ENCODE results near the gene CHAC1. TPM values are rescaled to one million over a fixed set of nuclear protein-coding genes. Genes with fewer than 3 reads are reported as not detected.

CHAC1 gene
- total and polyA plus RNA-seq, 2 of the 13 experiments (the other 11 are each of a cell fraction or from before 2014, with no cell fraction given) = 0.44 TPM; not detected in 1

- TF ChIP-seq MAZ (IDR thresholded peaks at IDR 0.05; ENCODE audit: borderline replicate concordance, low read depth, low read length) (no peak), MAZ (CRISPR knock-in tag; IDR thresholded peaks at IDR 0.05; ENCODE audit: low read depth) (no peak), ZNF296 (CRISPR knock-in tag; conservative IDR thresholded peaks at IDR 0.05) (no peak), CEBPG (CRISPR knock-in tag; IDR thresholded peaks at IDR 0.05) (peak; percentile 73), POGK (CRISPR knock-in tag; conservative IDR thresholded peaks at IDR 0.05) (no peak), SRY (CRISPR knock-in tag; IDR thresholded peaks at IDR 0.05) (no peak), ZBTB34 (CRISPR knock-in tag; IDR thresholded peaks at IDR 0.05) (no peak), RBFOX2 (IDR thresholded peaks at IDR 0.05; ENCODE audit: low read depth, low read length) (0 out of 2 replicates have a peak, but pooled peaks have one; percentile 29), ZBTB4 (CRISPR knock-in tag; IDR thresholded peaks at IDR 0.05; ENCODE audit: borderline replicate concordance) (no peak), CCAR2 (optimal IDR thresholded peaks at IDR 0.05; ENCODE audit: low read depth, low read length) (no peak), NPAS2 (CRISPR knock-in tag; IDR thresholded peaks at IDR 0.05; ENCODE audit: borderline replicate concordance) (no peak), MIER3 (CRISPR knock-in tag; IDR thresholded peaks at IDR 0.05; ENCODE audit: borderline replicate concordance) (no peak), SMARCE1 (IDR thresholded peaks at IDR 0.05; ENCODE audit: borderline replicate concordance) (no peak), ZNF558 (CRISPR knock-in tag; IDR thresholded peaks at IDR 0.05; ENCODE audit: borderline replicate concordance) (no peak), NR2F2 (IDR thresholded peaks at IDR 0.05; ENCODE audit: borderline replicate concordance, low read depth) (no peak), ZNF777 (CRISPR knock-in tag; IDR thresholded peaks at IDR 0.05) (0 out of 2 replicates have a peak, but pooled peaks have one; percentile 40), UBTF (CRISPR knock-in tag; IDR thresholded peaks at IDR 0.05) (peak; percentile 31; the same call in 1 of the 2 replicates), HNF1B (CRISPR knock-in tag; IDR thresholded peaks at IDR 0.05) (no peak)
These were observed at the start of gene CHAC1 (continued) for GRCh38 chr15:40952901-40953712.
